GM23338 (cell line): ENCODE data around the gene JMJD1C. TPM values are rescaled to one million over a fixed set of nuclear protein-coding genes. Genes with fewer than 3 reads are reported as not detected.

Source experiments
- ATAC-seq: fragments of 200-7000 bp; cut with Tn5 transposase; 3 replicates; pipeline ENCODE4 v1.9.1; 2020
- DNase-seq: peaks from one replicate; pipeline ENCODE4 v3.0.0-alpha.2; 2015; ENCODE audit warnings: low spot score
- H2AFZ ChIP-seq: fragments of 200-600 bp; sonication (generic); 2 replicates; pipeline ENCODE4 v1.8.0; 2016; ENCODE audit warnings: antibody characterized with exemption, mild to moderate bottlenecking, moderate library complexity
- H3F3A ChIP-seq: fragments of 200-600 bp; sonication (generic); replicated peaks from 2 replicates; pipeline ENCODE4 v1.8.0; 2017; ENCODE audit warnings: antibody characterized with exemption, mixed run types, low read depth
- H3K27ac ChIP-seq: fragments of 200-600 bp; sonication (generic); 2 replicates; pipeline ENCODE4 v1.6.1; 2016; ENCODE audit warnings: low read depth
- H3K27me3 ChIP-seq: fragments of 200-600 bp; sonication (generic); 2 replicates; pipeline ENCODE4 v1.8.0; 2016; ENCODE audit warnings: mild to moderate bottlenecking, mixed run types, moderate library complexity; ENCODE audit not compliant: insufficient read depth
- H3K36me3 ChIP-seq: fragments of 200-600 bp; sonication (generic); 2 replicates; pipeline ENCODE4 v1.8.0; 2016; ENCODE audit warnings: mild to moderate bottlenecking; ENCODE audit not compliant: insufficient read depth
- H3K4me1 ChIP-seq: fragments of 200-600 bp; sonication (generic); 2 replicates; pipeline ENCODE4 v1.8.0; 2016; ENCODE audit warnings: mild to moderate bottlenecking, moderate library complexity; ENCODE audit not compliant: insufficient read depth
- H3K4me2 ChIP-seq: fragments of 200-600 bp; sonication (generic); 2 replicates; pipeline ENCODE4 v1.7.1; 2017; ENCODE audit warnings: mixed run types
- H3K4me3 ChIP-seq: fragments of 200-600 bp; sonication (generic); 2 replicates; pipeline ENCODE4 v1.6.1; 2016; ENCODE audit warnings: mixed run types
- H3K79me2 ChIP-seq: fragments of 200-600 bp; sonication (generic); replicated peaks from 2 replicates; pipeline ENCODE4 v1.8.0; 2017; ENCODE audit warnings: mild to moderate bottlenecking; ENCODE audit not compliant: insufficient read depth
- H3K9me2 ChIP-seq: fragments of 200-600 bp; sonication (generic); 2 replicates; pipeline ENCODE4 v1.8.0; 2017; ENCODE audit not compliant: insufficient read depth
- H4K20me1 ChIP-seq: fragments of 200-600 bp; sonication (generic); replicated peaks from 2 replicates; pipeline ENCODE4 v1.8.0; 2017; ENCODE audit warnings: mild to moderate bottlenecking; ENCODE audit not compliant: insufficient read depth
- H3K27ac Mint-ChIP-seq: 2 replicates; pipeline ENCODE4 v1.8.0; 2020; ENCODE audit warnings: inconsistent platforms, mild to moderate bottlenecking, moderate library complexity, mixed read lengths
- H3K27me3 Mint-ChIP-seq: 3 replicates; pipeline ENCODE4 v1.8.0; 2022; ENCODE audit warnings: low read depth, mild to moderate bottlenecking, moderate library complexity, mixed read lengths, inconsistent platforms; ENCODE audit not compliant: insufficient read depth, poor library complexity
- H3K36me3 Mint-ChIP-seq: 3 replicates; pipeline ENCODE4 v1.8.0; 2021; ENCODE audit warnings: low read depth, mild to moderate bottlenecking, inconsistent platforms, moderate library complexity, mixed read lengths
- H3K4me1 Mint-ChIP-seq: 3 replicates; pipeline ENCODE4 v1.8.0; 2020; ENCODE audit warnings: mild to moderate bottlenecking, inconsistent platforms, mixed read lengths
- H3K4me3 Mint-ChIP-seq: 3 replicates; pipeline ENCODE4 v1.8.0; 2021; ENCODE audit warnings: moderate library complexity, mild to moderate bottlenecking, inconsistent platforms, mixed read lengths
- H3K9me3 Mint-ChIP-seq: 3 replicates; pipeline ENCODE4 v1.8.0; 2020; ENCODE audit warnings: moderate library complexity, mild to moderate bottlenecking, inconsistent platforms, mixed read lengths
- CREB1 ChIP-seq: fragments of 250-450 bp; sonication (Bioruptor Pico); IDR thresholded peaks from 2 replicates; pipeline ENCODE4 v1.5.0; 2020; ENCODE audit warnings: low read depth, mild to moderate bottlenecking, moderate library complexity
- CTCF ChIP-seq, 2 experiments: fragments of 200-600 bp in 1 of 2; sonication (generic) in 1 of 2; conservative IDR thresholded peaks; 2 replicates each; pipeline versions ENCODE4 v1.5.1 to v1.6.1; 2016 to 2017; ENCODE audit warnings: antibody characterized with exemption in 2 of 2, low read depth in 2 of 2, mild to moderate bottlenecking in 2 of 2, moderate library complexity in 1 of 2
- ETS1 ChIP-seq: IDR thresholded peaks from 2 replicates; pipeline ENCODE4 v1.6.1; 2016; ENCODE audit warnings: antibody characterized with exemption
- EZH2phosphoT487 ChIP-seq: fragments of 200-600 bp; sonication (generic); IDR thresholded peaks from one replicate; pipeline ENCODE4 v1.8.1; 2018; ENCODE audit warnings: antibody characterized with exemption; ENCODE audit not compliant: unreplicated experiment
- JUNB ChIP-seq: IDR thresholded peaks from one replicate; pipeline ENCODE4 v1.6.1; 2016; ENCODE audit warnings: antibody characterized with exemption; ENCODE audit not compliant: unreplicated experiment
- STAT1 ChIP-seq: IDR thresholded peaks from one replicate; pipeline ENCODE4 v1.6.1; 2016; ENCODE audit warnings: antibody characterized with exemption; ENCODE audit not compliant: unreplicated experiment
- ZNF114 ChIP-seq: fragments of 250-450 bp; sonication (Bioruptor Pico); IDR thresholded peaks from 2 replicates; pipeline ENCODE4 v1.5.0; 2020; ENCODE audit warnings: mild to moderate bottlenecking, moderate library complexity
- polyA plus RNA-seq: library from polyadenylated mRNA; unstranded; fragments of >200 nt; fragmentation: Nextera tagmentation; extraction: Ambion mirVana; gene quantifications from 2 replicates; pipeline ENCODE4 v1.2.1, GENCODE V29; 2016
- total RNA-seq: library from RNA; depleted of rRNA; stranded (reverse); fragments of >200 nt; shearing (Covaris generic); gene quantifications from 2 replicates; pipeline ENCODE4 v1.2.3, GENCODE V29; 2014
- TF ChIP-seq, protein P1 (sequence below): IDR thresholded peaks from one replicate; pipeline ENCODE4 v1.6.1; 2018; ENCODE audit warnings: antibody characterized with exemption; ENCODE audit not compliant: unreplicated experiment
- TF ChIP-seq, protein P2 (sequence below): fragments of 250-450 bp; sonication (Bioruptor Pico); IDR thresholded peaks from 2 replicates; pipeline ENCODE4 v1.5.0; 2020; ENCODE audit warnings: mild to moderate bottlenecking, moderate library complexity

The JMJD1C gene
- total and polyA plus RNA-seq, 2 experiments from 2014 or later = 333 to 435 TPM

DNA sequence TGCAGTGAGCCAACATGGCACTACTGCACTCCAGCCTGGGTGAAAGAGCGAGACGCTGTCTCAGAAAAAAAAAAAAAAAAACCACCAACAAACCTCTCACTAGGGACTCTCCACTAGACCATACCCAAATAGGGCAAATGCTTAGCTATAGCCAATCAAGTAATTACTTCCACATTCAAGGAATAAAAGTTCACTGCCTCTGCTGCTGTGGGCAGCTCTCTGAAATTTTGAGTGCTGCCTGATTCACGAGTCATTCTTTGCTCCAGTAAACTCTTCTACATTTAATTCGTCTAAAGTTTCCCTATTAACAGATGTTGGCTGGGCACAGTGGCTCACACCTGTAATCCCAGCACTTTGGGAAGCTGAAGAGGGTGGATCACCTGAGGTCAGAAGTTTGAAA lies 337.3 kb downstream of the JMJD1C start (continued):
- no peak for TF ChIP-seq ZNF114 (CRISPR knock-in tag)
- TF ChIP-seq, protein P1, sequence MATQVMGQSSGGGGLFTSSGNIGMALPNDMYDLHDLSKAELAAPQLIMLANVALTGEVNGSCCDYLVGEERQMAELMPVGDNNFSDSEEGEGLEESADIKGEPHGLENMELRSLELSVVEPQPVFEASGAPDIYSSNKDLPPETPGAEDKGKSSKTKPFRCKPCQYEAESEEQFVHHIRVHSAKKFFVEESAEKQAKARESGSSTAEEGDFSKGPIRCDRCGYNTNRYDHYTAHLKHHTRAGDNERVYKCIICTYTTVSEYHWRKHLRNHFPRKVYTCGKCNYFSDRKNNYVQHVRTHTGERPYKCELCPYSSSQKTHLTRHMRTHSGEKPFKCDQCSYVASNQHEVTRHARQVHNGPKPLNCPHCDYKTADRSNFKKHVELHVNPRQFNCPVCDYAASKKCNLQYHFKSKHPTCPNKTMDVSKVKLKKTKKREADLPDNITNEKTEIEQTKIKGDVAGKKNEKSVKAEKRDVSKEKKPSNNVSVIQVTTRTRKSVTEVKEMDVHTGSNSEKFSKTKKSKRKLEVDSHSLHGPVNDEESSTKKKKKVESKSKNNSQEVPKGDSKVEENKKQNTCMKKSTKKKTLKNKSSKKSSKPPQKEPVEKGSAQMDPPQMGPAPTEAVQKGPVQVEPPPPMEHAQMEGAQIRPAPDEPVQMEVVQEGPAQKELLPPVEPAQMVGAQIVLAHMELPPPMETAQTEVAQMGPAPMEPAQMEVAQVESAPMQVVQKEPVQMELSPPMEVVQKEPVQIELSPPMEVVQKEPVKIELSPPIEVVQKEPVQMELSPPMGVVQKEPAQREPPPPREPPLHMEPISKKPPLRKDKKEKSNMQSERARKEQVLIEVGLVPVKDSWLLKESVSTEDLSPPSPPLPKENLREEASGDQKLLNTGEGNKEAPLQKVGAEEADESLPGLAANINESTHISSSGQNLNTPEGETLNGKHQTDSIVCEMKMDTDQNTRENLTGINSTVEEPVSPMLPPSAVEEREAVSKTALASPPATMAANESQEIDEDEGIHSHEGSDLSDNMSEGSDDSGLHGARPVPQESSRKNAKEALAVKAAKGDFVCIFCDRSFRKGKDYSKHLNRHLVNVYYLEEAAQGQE = no peak

- Histone ChIP-seq H3K27ac (no peak overlapping the region), H3K36me3 (no peaks in the 10 kb centered on the region), H3K4me2 (no peak overlapping the region), H3F3A (no peaks in the 10 kb centered on the region), H2AFZ (0 out of 2 replicates have a peak overlapping the region, but pooled peaks have one; percentile 6), H3K27me3 (no peaks in the 10 kb centered on the region), H3K4me1 (no peaks in the 10 kb centered on the region), H3K9me2 (peaks cover 5% of the 10 kb centered on the region), H3K4me3 (no peak overlapping the region), H4K20me1 (no peaks in the 10 kb centered on the region), H3K79me2 (no peaks in the 10 kb centered on the region)
- ATAC-seq (no peak), DNase-seq (no peak)
- Mint-ChIP-seq H3K27ac (no peak overlapping the region), H3K4me3 (no peak overlapping the region), H3K9me3 (peaks cover 16% of the 10 kb centered on the region), H3K27me3 (no peaks in the 10 kb centered on the region), H3K36me3 (peaks cover 4% of the 10 kb centered on the region), H3K4me1 (peaks cover 6% of the 10 kb centered on the region)
- TF ChIP-seq EZH2phosphoT487 (no peak), CTCF (conservative IDR thresholded peaks at IDR 0.05; ENCODE audit: low read depth in 2 of 2) (no peak), ETS1 (no peak), JUNB (no peak), CREB1 (no peak), STAT1 (no peak)
- TF ChIP-seq, protein P2, sequence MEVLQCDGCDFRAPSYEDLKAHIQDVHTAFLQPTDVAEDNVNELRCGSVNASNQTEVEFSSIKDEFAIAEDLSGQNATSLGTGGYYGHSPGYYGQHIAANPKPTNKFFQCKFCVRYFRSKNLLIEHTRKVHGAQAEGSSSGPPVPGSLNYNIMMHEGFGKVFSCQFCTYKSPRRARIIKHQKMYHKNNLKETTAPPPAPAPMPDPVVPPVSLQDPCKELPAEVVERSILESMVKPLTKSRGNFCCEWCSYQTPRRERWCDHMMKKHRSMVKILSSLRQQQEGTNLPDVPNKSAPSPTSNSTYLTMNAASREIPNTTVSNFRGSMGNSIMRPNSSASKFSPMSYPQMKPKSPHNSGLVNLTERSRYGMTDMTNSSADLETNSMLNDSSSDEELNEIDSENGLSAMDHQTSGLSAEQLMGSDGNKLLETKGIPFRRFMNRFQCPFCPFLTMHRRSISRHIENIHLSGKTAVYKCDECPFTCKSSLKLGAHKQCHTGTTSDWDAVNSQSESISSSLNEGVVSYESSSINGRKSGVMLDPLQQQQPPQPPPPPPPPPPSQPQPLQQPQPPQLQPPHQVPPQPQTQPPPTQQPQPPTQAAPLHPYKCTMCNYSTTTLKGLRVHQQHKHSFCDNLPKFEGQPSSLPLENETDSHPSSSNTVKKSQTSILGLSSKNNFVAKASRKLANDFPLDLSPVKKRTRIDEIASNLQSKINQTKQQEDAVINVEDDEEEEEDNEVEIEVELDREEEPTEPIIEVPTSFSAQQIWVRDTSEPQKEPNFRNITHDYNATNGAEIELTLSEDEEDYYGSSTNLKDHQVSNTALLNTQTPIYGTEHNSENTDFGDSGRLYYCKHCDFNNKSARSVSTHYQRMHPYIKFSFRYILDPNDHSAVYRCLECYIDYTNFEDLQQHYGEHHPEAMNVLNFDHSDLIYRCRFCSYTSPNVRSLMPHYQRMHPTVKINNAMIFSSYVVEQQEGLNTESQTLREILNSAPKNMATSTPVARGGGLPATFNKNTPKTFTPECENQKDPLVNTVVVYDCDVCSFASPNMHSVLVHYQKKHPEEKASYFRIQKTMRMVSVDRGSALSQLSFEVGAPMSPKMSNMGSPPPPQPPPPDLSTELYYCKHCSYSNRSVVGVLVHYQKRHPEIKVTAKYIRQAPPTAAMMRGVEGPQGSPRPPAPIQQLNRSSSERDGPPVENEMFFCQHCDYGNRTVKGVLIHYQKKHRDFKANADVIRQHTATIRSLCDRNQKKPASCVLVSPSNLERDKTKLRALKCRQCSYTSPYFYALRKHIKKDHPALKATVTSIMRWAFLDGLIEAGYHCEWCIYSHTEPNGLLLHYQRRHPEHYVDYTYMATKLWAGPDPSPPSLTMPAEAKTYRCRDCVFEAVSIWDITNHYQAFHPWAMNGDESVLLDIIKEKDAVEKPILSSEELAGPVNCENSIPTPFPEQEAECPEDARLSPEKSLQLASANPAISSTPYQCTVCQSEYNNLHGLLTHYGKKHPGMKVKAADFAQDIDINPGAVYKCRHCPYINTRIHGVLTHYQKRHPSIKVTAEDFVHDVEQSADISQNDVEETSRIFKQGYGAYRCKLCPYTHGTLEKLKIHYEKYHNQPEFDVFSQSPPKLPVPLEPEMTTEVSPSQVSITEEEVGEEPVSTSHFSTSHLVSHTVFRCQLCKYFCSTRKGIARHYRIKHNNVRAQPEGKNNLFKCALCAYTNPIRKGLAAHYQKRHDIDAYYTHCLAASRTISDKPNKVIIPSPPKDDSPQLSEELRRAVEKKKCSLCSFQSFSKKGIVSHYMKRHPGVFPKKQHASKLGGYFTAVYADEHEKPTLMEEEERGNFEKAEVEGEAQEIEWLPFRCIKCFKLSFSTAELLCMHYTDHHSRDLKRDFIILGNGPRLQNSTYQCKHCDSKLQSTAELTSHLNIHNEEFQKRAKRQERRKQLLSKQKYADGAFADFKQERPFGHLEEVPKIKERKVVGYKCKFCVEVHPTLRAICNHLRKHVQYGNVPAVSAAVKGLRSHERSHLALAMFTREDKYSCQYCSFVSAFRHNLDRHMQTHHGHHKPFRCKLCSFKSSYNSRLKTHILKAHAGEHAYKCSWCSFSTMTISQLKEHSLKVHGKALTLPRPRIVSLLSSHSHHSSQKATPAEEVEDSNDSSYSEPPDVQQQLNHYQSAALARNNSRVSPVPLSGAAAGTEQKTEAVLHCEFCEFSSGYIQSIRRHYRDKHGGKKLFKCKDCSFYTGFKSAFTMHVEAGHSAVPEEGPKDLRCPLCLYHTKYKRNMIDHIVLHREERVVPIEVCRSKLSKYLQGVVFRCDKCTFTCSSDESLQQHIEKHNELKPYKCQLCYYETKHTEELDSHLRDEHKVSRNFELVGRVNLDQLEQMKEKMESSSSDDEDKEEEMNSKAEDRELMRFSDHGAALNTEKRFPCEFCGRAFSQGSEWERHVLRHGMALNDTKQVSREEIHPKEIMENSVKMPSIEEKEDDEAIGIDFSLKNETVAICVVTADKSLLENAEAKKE (CRISPR knock-in tag) = no peak
- TF ChIP-seq, protein P1 = no peak
These were observed 340.3 kb downstream of the JMJD1C start for GRCh38 chr10:63125459-63125858.
